H1 (cell line): Measurements from ENCODE around the gene ABCC2.

Source experiments
- CBX8 ChIP-seq: fragments of 300-800, 300-1000 bp; sonication (generic); IDR thresholded peaks from 2 replicates; pipeline ENCODE4 v1.7.1; 2016; ENCODE audit warnings: low read depth, low read length, borderline replicate concordance
- EZH2 ChIP-seq: fragments of 200-600 bp; sonication (generic); IDR thresholded peaks from 2 replicates; pipeline ENCODE4 v1.7.1; 2012; ENCODE audit warnings: low read depth, mild to moderate bottlenecking, moderate library complexity, low read length, inconsistent platforms; ENCODE audit not compliant: severe bottlenecking
- SP4 ChIP-seq: IDR thresholded peaks from 2 replicates; pipeline ENCODE4 v1.6.1; 2012; ENCODE audit warnings: low read length, inconsistent platforms
- ZNF274 ChIP-seq: IDR thresholded peaks from 2 replicates; pipeline ENCODE4 v1.7.0; 2012; ENCODE audit warnings: low read length, borderline replicate concordance; ENCODE audit errors: extremely low read depth
- TF ChIP-seq, protein P1 (sequence below), 3 experiments: IDR thresholded peaks; 1 replicate in 2 of 3; 2 replicates in 1 of 3; pipeline versions ENCODE4 v1.5.1 to v1.6.1; 2011; ENCODE audit warnings: low read length in 3 of 3, mild to moderate bottlenecking in 3 of 3, inconsistent platforms in 2 of 3, low read depth in 1 of 3, moderate library complexity in 1 of 3; ENCODE audit not compliant: insufficient read depth in 1 of 3; ENCODE audit errors: control extremely low read depth in 1 of 3
- TF ChIP-seq, protein P2 (sequence below): IDR thresholded peaks from 2 replicates; pipeline ENCODE4 v1.6.1; 2012; ENCODE audit warnings: inconsistent platforms

DNA sequence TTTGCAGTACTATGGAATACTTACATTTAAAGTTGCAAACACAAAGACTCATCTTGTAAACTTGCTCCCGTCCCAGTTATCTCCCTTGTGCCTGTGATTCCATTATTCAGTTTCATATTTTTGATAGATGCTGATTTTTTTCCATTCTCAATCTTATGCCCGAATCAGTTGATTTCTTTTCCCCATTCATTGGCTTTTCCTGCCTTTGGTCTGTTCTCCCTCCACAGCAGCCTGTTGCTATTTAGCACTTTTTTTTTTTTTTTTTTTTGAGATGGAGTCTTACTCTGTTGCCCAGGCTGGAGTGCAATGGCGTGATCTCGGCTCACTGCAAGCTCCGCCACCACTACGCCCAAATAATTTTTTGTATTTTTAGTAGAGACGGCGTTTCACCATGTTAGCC is 78.0 kb downstream of the ABCC2 start:
- TF ChIP-seq, protein P1, sequence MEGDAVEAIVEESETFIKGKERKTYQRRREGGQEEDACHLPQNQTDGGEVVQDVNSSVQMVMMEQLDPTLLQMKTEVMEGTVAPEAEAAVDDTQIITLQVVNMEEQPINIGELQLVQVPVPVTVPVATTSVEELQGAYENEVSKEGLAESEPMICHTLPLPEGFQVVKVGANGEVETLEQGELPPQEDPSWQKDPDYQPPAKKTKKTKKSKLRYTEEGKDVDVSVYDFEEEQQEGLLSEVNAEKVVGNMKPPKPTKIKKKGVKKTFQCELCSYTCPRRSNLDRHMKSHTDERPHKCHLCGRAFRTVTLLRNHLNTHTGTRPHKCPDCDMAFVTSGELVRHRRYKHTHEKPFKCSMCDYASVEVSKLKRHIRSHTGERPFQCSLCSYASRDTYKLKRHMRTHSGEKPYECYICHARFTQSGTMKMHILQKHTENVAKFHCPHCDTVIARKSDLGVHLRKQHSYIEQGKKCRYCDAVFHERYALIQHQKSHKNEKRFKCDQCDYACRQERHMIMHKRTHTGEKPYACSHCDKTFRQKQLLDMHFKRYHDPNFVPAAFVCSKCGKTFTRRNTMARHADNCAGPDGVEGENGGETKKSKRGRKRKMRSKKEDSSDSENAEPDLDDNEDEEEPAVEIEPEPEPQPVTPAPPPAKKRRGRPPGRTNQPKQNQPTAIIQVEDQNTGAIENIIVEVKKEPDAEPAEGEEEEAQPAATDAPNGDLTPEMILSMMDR (IDR thresholded peaks at IDR 0.05; ENCODE audit: control extremely low read depth in 1 of 3, insufficient read depth in 1 of 3, low read depth in 1 of 3, low read length in 3 of 3): no peak
- no peak for TF ChIP-seq SP4
- no peak for TF ChIP-seq CBX8
- no peak for TF ChIP-seq EZH2
- TF ChIP-seq, protein P2, sequence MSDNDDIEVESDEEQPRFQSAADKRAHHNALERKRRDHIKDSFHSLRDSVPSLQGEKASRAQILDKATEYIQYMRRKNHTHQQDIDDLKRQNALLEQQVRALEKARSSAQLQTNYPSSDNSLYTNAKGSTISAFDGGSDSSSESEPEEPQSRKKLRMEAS: no peak
- no peak for TF ChIP-seq ZNF274
